Measurements from ENCODE around the gene SERINC5. TPM values are rescaled to one million over a fixed set of nuclear protein-coding genes. Genes with fewer than 3 reads are reported as not detected.
"Not testable (repeated sequence)": the region's sequence is repeated elsewhere in the genome, so short reads cannot be mapped to it uniquely, and the experiment has no call there.

SERINC5 gene
- total RNA-seq, 1 experiment from 2014 or later = 52.3 TPM

- Mint-ChIP-seq H3K4me1 (peaks cover 31 to 33% of the 10 kb centered on the region in 2 experiments), H3K27me3 (ENCODE audit: low read depth) (peaks cover 2% of the 10 kb centered on the region), H3K4me3 (no peak overlapping the region), H3K27ac (no peak overlapping the region), H3K36me3 (ENCODE audit: insufficient read depth in 1 of 3, low read depth in 3 of 3) (peaks cover 11 to 19% (median 14%) of the 10 kb centered on the region in 3 experiments), H3K9me3 (peaks cover 15 to 20% of the 10 kb centered on the region in 2 experiments; a peak in 4 of 5 replicates)
- no CpG with 5 or more reads among the region's 3 CpGs for WGBS (ENCODE audit: extremely low coverage, insufficient read length, low lambda C conversion rate)
- Histone ChIP-seq H3K79me1 (ENCODE audit: insufficient read depth, low read depth, low read length, poor library complexity, severe bottlenecking) (no peaks in the 10 kb centered on the region), H2BK12ac (ENCODE audit: insufficient read length, low read depth, low read length) (no peak overlapping the region), H3K4me1 (ENCODE audit: insufficient read depth, low read length) (peaks cover 5% of the 10 kb centered on the region; the same call in 1 of the 2 replicates), H4K91ac (ENCODE audit: insufficient read length, low read depth, low read length) (no peak overlapping the region), H3T11ph (ENCODE audit: low read length) (no peak overlapping the region), H4K8ac (replicated peaks; ENCODE audit: insufficient read length, low read depth, low read length) (no peak overlapping the region), H4K20me1 (ENCODE audit: control insufficient read depth, insufficient read depth, insufficient read length) (no peaks in the 10 kb centered on the region), H3K4me2 (ENCODE audit: insufficient read depth, insufficient read length, low read length) (no peak overlapping the region), H3K23me2 (ENCODE audit: insufficient read length, low read depth, low read length, poor library complexity, severe bottlenecking) (no peaks in the 10 kb centered on the region), H4K5ac (ENCODE audit: insufficient read length, low read depth, low read length) (no peak overlapping the region), H3K27me3 (ENCODE audit: insufficient read depth, low read length) (no peaks in the 10 kb centered on the region), H2BK20ac (ENCODE audit: low read depth, low read length, poor library complexity, severe bottlenecking) (no peak overlapping the region), H3K4ac (ENCODE audit: low read depth, low read length) (no peak overlapping the region), H2AFZ (ENCODE audit: low read length) (no peak overlapping the region), H2BK15ac (ENCODE audit: low read depth, low read length) (no peak overlapping the region), H2BK5ac (ENCODE audit: insufficient read length, low read length) (no peak overlapping the region), H2BK120ac (ENCODE audit: low read depth, low read length, poor library complexity, severe bottlenecking) (no peak overlapping the region), H3K79me2 (ENCODE audit: insufficient read depth, low read length) (no peaks in the 10 kb centered on the region), H3K18ac (ENCODE audit: insufficient read length, low read depth, low read length) (no peak overlapping the region), H3K23ac (ENCODE audit: insufficient read length, low read depth, low read length) (no peak overlapping the region), H3K14ac (ENCODE audit: insufficient read depth, low read length) (no peak overlapping the region), H2AK5ac (ENCODE audit: insufficient read length, low read length) (no peak overlapping the region), H3K56ac (ENCODE audit: insufficient read length, low read depth, low read length) (no peak overlapping the region), H3K27ac (ENCODE audit: insufficient read length, low read depth, low read length) (no peak overlapping the region), H3K9me3 (ENCODE audit: control insufficient read depth, low read depth, low read length) (no peaks in the 10 kb centered on the region), H3K9ac (ENCODE audit: extremely low read depth, insufficient read length, low read length) (no peak overlapping the region)
- no peak for TF ChIP-seq CTCF (conservative IDR thresholded peaks at IDR 0.05)
- no peak for DNase-seq
Measured at GRCh38 chr5:80114860-80115259, 141.0 kb downstream of the SERINC5 start.

DNA sequence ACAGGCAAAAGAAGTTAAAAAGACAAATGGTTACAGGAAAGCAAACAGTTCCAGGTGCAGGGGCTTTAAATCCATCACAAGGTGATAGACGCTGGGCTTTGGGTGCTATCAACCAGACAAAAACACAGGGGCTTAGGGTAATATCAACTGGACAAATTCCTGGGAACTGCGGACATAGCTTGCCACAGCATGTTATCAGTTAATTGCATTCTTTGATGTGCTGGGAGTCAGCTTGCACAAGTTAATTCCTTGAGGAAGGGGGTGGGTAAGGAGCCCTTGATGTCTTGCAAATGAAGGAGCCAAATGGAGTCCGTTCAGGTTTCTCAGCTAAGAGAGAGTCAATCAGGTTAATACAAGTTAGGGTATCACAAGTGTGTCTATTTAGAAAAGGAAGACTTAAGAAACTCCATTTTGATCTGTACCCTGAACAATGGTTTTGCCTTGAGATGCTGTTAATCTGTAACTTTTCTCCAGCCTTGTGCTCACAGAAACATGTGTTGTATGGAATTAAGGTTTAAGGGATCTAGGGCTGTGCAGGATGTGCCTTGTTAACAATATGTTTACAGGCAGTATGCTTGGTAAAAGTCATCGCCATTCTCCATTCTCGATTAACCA lies 144.4 kb downstream of the SERINC5 start:
- H3K56ac ChIP-seq (ENCODE audit: insufficient read length, low read depth, low read length); H2BK120ac ChIP-seq (ENCODE audit: low read depth, low read length, poor library complexity, severe bottlenecking); H3K18ac ChIP-seq (ENCODE audit: insufficient read length, low read depth, low read length); H3K4me2 ChIP-seq (ENCODE audit: insufficient read depth, insufficient read length, low read length); H4K91ac ChIP-seq (ENCODE audit: insufficient read length, low read depth, low read length); H3K79me1 ChIP-seq (ENCODE audit: insufficient read depth, low read depth, low read length, poor library complexity, severe bottlenecking); H2BK15ac ChIP-seq (ENCODE audit: low read depth, low read length); H4K8ac ChIP-seq (replicated peaks; ENCODE audit: insufficient read length, low read depth, low read length); H3K14ac ChIP-seq (ENCODE audit: insufficient read depth, low read length); H2BK20ac ChIP-seq (ENCODE audit: low read depth, low read length, poor library complexity, severe bottlenecking); H4K5ac ChIP-seq (ENCODE audit: insufficient read length, low read depth, low read length); H3K27me3 Mint-ChIP-seq (ENCODE audit: low read depth); H3K4me1 ChIP-seq (ENCODE audit: insufficient read depth, low read length); H2BK12ac ChIP-seq (ENCODE audit: insufficient read length, low read depth, low read length); DNase-seq; H3K79me2 ChIP-seq (ENCODE audit: insufficient read depth, low read length); H3K23me2 ChIP-seq (ENCODE audit: insufficient read length, low read depth, low read length, poor library complexity, severe bottlenecking); H3T11ph ChIP-seq (ENCODE audit: low read length); H3K23ac ChIP-seq (ENCODE audit: insufficient read length, low read depth, low read length); H2AK5ac ChIP-seq (ENCODE audit: insufficient read length, low read length); H3K4me3 Mint-ChIP-seq; H3K4ac ChIP-seq (ENCODE audit: low read depth, low read length); H3K27me3 ChIP-seq (ENCODE audit: insufficient read depth, low read length); H2AFZ ChIP-seq (ENCODE audit: low read length); H4K20me1 ChIP-seq (ENCODE audit: control insufficient read depth, insufficient read depth, insufficient read length); H2BK5ac ChIP-seq (ENCODE audit: insufficient read length, low read length); H3K27ac ChIP-seq (ENCODE audit: insufficient read length, low read depth, low read length); H3K9ac ChIP-seq (ENCODE audit: extremely low read depth, insufficient read length, low read length); H3K9me3 ChIP-seq (ENCODE audit: control insufficient read depth, low read depth, low read length): not testable (repeated sequence)
- Mint-ChIP-seq H3K4me1 (peaks cover 33 to 35% of the 10 kb centered on the region in 2 experiments), H3K9me3 (peaks cover 11 to 16% of the 10 kb centered on the region in 2 experiments; a peak in 4 of 5 replicates), H3K36me3 (ENCODE audit: insufficient read depth in 1 of 3, low read depth in 3 of 3) (peaks cover 8 to 19% (median 11%) of the 10 kb centered on the region in 3 experiments), H3K27ac (peak overlapping the region; percentile 25 to 75 (median 56); a peak in 3 of 7 replicates)
- WGBS (ENCODE audit: extremely low coverage, insufficient read length, low lambda C conversion rate) = no CpG with 5 or more reads among the region's 5 CpGs

All from H9 (cell line).